Neural crest cell (in vitro differentiated cells): ENCODE measurements around the gene EGFLAM. TPM values are rescaled to one million over a fixed set of nuclear protein-coding genes. Genes with fewer than 3 reads are reported as not detected.
A peak's percentile ranks its signal among the peaks of the same experiment; 100 is the strongest.

Experiments
- DNase-seq: peaks from one replicate; pipeline ENCODE4 v3.0.0; 2021; ENCODE audit warnings: low read depth, mixed read lengths, low spot score
- H3K27ac Mint-ChIP-seq: one replicate; pipeline ENCODE4 v1.8.0; 2021; ENCODE audit warnings: mild to moderate bottlenecking, mixed read lengths; ENCODE audit not compliant: unreplicated experiment
- H3K27me3 Mint-ChIP-seq: 2 replicates; pipeline ENCODE4 v1.8.0; 2021; ENCODE audit warnings: low read depth, mild to moderate bottlenecking, mixed read lengths
- H3K36me3 Mint-ChIP-seq: 2 replicates; pipeline ENCODE4 v1.8.0; 2021; ENCODE audit warnings: low read depth, mild to moderate bottlenecking, mixed read lengths
- H3K4me1 Mint-ChIP-seq: 2 replicates; pipeline ENCODE4 v1.8.0; 2021; ENCODE audit warnings: mixed read lengths
- H3K4me3 Mint-ChIP-seq: one replicate; pipeline ENCODE4 v1.8.0; 2021; ENCODE audit warnings: mild to moderate bottlenecking, mixed read lengths
- H3K9me3 Mint-ChIP-seq: 2 replicates; pipeline ENCODE4 v1.8.0; 2021; ENCODE audit warnings: mixed read lengths
- total RNA-seq: library from RNA; stranded (reverse); gene quantifications from 2 replicates; pipeline ENCODE4 v1.2.1, GENCODE V29; 2021
- TF ChIP-seq, protein P1 (sequence below): fragments of 200-600 bp; sonication (generic); conservative IDR thresholded peaks from 2 replicates; pipeline ENCODE4 v1.5.0; 2021; ENCODE audit warnings: antibody characterized with exemption, mild to moderate bottlenecking

The EGFLAM gene
- total RNA-seq, 1 donor from 2014 or later, result 9.1 TPM

DNA sequence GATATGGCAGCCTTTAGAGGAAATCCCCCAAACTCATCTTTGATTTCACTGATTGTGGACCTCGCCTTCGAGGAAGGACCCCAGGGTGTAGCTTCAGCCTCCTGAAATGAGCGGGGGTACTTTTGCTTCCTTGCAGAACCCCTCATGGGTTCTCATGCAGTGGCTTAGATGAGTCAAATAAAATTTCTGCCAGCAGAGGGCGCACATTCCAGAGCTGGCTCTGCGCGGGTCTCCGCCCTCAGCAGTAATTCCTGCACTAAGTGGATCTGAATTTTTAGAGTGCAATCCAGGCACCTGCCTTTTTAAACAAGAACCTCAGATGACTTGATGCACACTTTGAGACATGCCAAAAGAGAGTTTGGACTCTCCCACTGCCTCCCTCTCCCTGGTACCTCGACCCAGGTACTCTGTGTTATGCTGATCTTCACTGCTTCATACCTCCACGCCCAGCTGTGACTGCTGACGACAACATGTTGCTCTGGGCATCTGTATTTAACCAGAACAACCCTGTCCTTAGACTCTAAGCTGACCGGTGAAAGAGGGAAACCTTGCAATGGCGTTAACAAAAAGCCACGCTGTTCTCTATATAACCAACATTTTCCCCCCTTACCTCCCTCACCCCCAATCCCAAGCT lies 7.3 kb downstream of the EGFLAM start:
- Mint-ChIP-seq H3K4me1 (peaks cover 13% of the 10 kb centered on the region), H3K9me3 (peaks cover 3% of the 10 kb centered on the region), H3K36me3 (no peaks in the 10 kb centered on the region), H3K27me3 (peaks cover 44% of the 10 kb centered on the region), H3K27ac (no peak overlapping the region), H3K4me3 (no peak overlapping the region)
- TF ChIP-seq, protein P1, sequence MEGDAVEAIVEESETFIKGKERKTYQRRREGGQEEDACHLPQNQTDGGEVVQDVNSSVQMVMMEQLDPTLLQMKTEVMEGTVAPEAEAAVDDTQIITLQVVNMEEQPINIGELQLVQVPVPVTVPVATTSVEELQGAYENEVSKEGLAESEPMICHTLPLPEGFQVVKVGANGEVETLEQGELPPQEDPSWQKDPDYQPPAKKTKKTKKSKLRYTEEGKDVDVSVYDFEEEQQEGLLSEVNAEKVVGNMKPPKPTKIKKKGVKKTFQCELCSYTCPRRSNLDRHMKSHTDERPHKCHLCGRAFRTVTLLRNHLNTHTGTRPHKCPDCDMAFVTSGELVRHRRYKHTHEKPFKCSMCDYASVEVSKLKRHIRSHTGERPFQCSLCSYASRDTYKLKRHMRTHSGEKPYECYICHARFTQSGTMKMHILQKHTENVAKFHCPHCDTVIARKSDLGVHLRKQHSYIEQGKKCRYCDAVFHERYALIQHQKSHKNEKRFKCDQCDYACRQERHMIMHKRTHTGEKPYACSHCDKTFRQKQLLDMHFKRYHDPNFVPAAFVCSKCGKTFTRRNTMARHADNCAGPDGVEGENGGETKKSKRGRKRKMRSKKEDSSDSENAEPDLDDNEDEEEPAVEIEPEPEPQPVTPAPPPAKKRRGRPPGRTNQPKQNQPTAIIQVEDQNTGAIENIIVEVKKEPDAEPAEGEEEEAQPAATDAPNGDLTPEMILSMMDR, result peak; percentile 90
- DNase-seq, result peak; percentile 91

- Mint-ChIP-seq H3K4me3 (no peak overlapping the region), H3K9me3 (peaks cover 3% of the 10 kb centered on the region), H3K4me1 (peaks cover 13% of the 10 kb centered on the region), H3K36me3 (no peaks in the 10 kb centered on the region), H3K27ac (no peak overlapping the region), H3K27me3 (peaks cover 30% of the 10 kb centered on the region)
- no peak for DNase-seq
- TF ChIP-seq, protein P1, result no peak
These were observed 9.0 kb downstream of the EGFLAM start for GRCh38 chr5:38267372-38267771.

DNA sequence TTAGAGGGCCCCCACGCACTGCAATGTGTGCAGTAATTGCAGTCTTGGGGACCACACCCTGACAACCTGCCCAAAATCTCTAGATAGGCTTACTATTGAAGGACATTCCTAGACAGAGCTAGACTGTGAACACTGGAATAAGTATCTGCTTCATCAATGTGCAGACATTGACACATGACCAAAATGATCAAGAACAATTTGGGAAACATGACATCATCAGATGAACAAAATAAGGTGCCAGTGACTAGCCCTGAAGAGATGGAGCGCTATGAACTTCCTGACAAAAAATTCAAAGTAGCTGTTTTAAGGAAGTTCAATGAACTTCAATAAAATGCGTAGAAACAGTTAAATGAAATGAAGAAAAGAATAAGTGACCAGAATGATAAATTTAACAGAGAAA lies 15.3 kb downstream of the EGFLAM start:
- Mint-ChIP-seq H3K36me3 (peaks cover 2% of the 10 kb centered on the region), H3K27me3 (no peaks in the 10 kb centered on the region), H3K27ac (no peak overlapping the region), H3K4me1 (no peaks in the 10 kb centered on the region), H3K4me3 (no peak overlapping the region), H3K9me3 (peaks cover 21% of the 10 kb centered on the region)
- no peak for DNase-seq
- TF ChIP-seq, protein P1, result no peak

GRCh38 chr5:38274370-38274769 lies 16.0 kb downstream of the EGFLAM start:
- peaks cover 21% of the 10 kb centered on the region for H3K9me3 Mint-ChIP-seq
- no peaks in the 10 kb centered on the region for H3K27me3 Mint-ChIP-seq
- peaks cover 2% of the 10 kb centered on the region for H3K36me3 Mint-ChIP-seq
- DNase-seq, result no peak
- TF ChIP-seq, protein P1, result no peak
- no peak overlapping the region for H3K27ac Mint-ChIP-seq
- no peaks in the 10 kb centered on the region for H3K4me1 Mint-ChIP-seq
- no peak overlapping the region for H3K4me3 Mint-ChIP-seq

DNA sequence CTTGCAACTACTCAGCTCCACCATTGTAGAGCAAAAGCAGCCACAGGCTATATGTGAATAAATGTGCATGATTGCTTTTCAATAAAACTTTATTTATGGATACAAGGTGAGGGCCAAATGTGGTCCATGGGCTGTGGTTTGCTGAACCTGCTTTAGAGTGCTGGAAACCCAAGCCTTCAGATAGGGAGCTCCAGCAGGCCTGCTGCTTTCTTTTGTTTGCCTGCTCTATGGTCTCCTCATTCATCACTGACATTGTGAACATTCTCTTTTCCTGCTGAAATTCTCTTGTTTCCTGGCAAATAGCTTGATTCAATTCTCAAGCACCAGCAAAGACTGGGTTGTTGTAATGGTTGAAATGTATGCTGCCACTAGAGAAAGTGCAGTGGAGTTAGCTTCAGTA lies 26.0 kb downstream of the EGFLAM start:
- Mint-ChIP-seq H3K27me3 (no peaks in the 10 kb centered on the region), H3K27ac (no peak overlapping the region), H3K36me3 (no peaks in the 10 kb centered on the region), H3K4me3 (no peak overlapping the region), H3K9me3 (no peaks in the 10 kb centered on the region), H3K4me1 (peaks cover 19% of the 10 kb centered on the region)
- TF ChIP-seq, protein P1, result no peak
- no peak for DNase-seq
